GM12878 (cell line): Measurements from ENCODE around the gene ST3GAL5. TPM values are rescaled to one million over a fixed set of nuclear protein-coding genes. Genes with fewer than 3 reads are reported as not detected.

Source experiments
- ATAC-seq: fragments of 200-7000 bp; cut with Tn5 transposase; 3 replicates; pipeline ENCODE4 v1.9.1; 2020; ENCODE audit warnings: mild to moderate bottlenecking, moderate library complexity
- BruUV-seq: library from RNA; stranded (reverse); fragments of 400-500 nt; replicated peaks from 2 replicates; lab custom pipeline; 2021; lab: Mats Ljungman, UMichigan
- CTCF ChIA-PET: fragments of 300-600 bp; sonication (Branson Sonifier 250); formaldehyde crosslinking; extraction: SDS; loops from one replicate; lab custom pipeline; 2021; ENCODE audit warnings: inconsistent platforms; lab: Yijun Ruan, JAX
- POLR2A ChIA-PET: fragments of 350-600 bp; formaldehyde crosslinking; extraction: SDS; loops from one replicate; lab custom pipeline; 2021; ENCODE audit warnings: inconsistent platforms; lab: Charles Lee
- RAD21 ChIA-PET: fragments of 300-600 bp; sonication (Branson Sonifier 250); formaldehyde crosslinking; loops from one replicate; lab custom pipeline; 2023; ENCODE audit warnings: antibody characterized with exemption; ENCODE audit not compliant: unreplicated experiment; lab: Charles Lee
- SMC1A ChIA-PET: fragments of 300-600 bp; sonication (Branson Sonifier 250); formaldehyde crosslinking; loops from one replicate; lab custom pipeline; 2023; ENCODE audit not compliant: unreplicated experiment, uncharacterized antibody; lab: Charles Lee
- DNase-seq: peaks from one replicate; pipeline ENCODE4 v3.0.0-alpha.2; 2011; ENCODE audit warnings: low read depth, low spot score
- FAIRE-seq: peaks from 3 replicates; lab custom pipeline; 2011; peaks lifted over from hg19 to GRCh38; lab: Jason Lieb, UNC
- H2AFZ ChIP-seq: 2 replicates; pipeline ENCODE4 v1.6.0; 2011; ENCODE audit warnings: low read depth, low read length, control low read depth; ENCODE audit not compliant: control insufficient read depth
- H3K27ac ChIP-seq: 2 replicates; pipeline ENCODE4 v1.5.1; 2011; ENCODE audit warnings: control low read depth; ENCODE audit not compliant: control insufficient read depth, insufficient read depth
- H3K27me3 ChIP-seq, 2 experiments: replicated peaks in 1 of 2; 2 replicates each; pipeline versions ENCODE4 v1.6.0 to v1.6.1; 2011; ENCODE audit warnings: low read length in 1 of 2; ENCODE audit not compliant: control insufficient read depth in 2 of 2, insufficient read depth in 2 of 2
- H3K36me3 ChIP-seq, 2 experiments: 2 replicates each; pipeline ENCODE4 v1.5.1; 2011; ENCODE audit warnings: low read length in 1 of 2; ENCODE audit not compliant: control insufficient read depth in 2 of 2, insufficient read depth in 2 of 2
- H3K4me1 ChIP-seq: 2 replicates; pipeline ENCODE4 v1.6.1; 2011; ENCODE audit warnings: mild to moderate bottlenecking, low read length, moderate library complexity, mixed read lengths; ENCODE audit not compliant: control insufficient read depth, insufficient read depth
- H3K4me2 ChIP-seq: 2 replicates; pipeline ENCODE4 v1.6.0; 2011; ENCODE audit warnings: control low read depth; ENCODE audit not compliant: control insufficient read depth, insufficient read depth
- H3K4me3 ChIP-seq: fragments of 200-600 bp; sonication (generic); 2 replicates; pipeline ENCODE4 v1.5.1; 2016
- H3K79me2 ChIP-seq: 2 replicates; pipeline ENCODE4 v1.6.0; 2011; ENCODE audit warnings: low read length; ENCODE audit not compliant: control insufficient read depth, insufficient read depth
- H3K9ac ChIP-seq: 2 replicates; pipeline ENCODE4 v1.8.0; 2011; ENCODE audit warnings: low read length, control low read depth, mixed read lengths; ENCODE audit not compliant: control insufficient read depth, insufficient read depth
- H3K9me3 ChIP-seq: replicated peaks from 3 replicates; pipeline ENCODE4 v1.5.1; 2011; ENCODE audit warnings: mild to moderate bottlenecking, low read length; ENCODE audit not compliant: control insufficient read depth, insufficient read depth
- H4K20me1 ChIP-seq: 2 replicates; pipeline ENCODE4 v1.6.0; 2011; ENCODE audit not compliant: control insufficient read depth, insufficient read depth
- GATAD2B ChIP-seq: fragments of 450-650 bp; conservative IDR thresholded peaks from 2 replicates; pipeline ENCODE4 v1.6.1; 2017; ENCODE audit warnings: low read depth, mild to moderate bottlenecking, moderate library complexity
- IRF4 ChIP-seq: IDR thresholded peaks from 2 replicates; pipeline ENCODE4 v1.6.1; 2011; ENCODE audit warnings: low read depth, low read length
- KDM1A ChIP-seq: fragments of 200-600 bp; sonication (generic); IDR thresholded peaks from 2 replicates; pipeline ENCODE4 v1.6.1; 2016; ENCODE audit warnings: borderline replicate concordance
- PAX5 ChIP-seq: IDR thresholded peaks from 2 replicates; pipeline ENCODE4 v1.6.1; 2011; ENCODE audit warnings: low read depth, low read length, borderline replicate concordance
- SMC3 ChIP-seq: IDR thresholded peaks from 2 replicates; pipeline ENCODE4 v1.6.1; 2011; ENCODE audit warnings: low read length, improper control_type of control experiment, borderline replicate concordance
- TCF7 ChIP-seq: IDR thresholded peaks from 2 replicates; pipeline ENCODE4 v1.6.1; 2014; ENCODE audit warnings: antibody characterized with exemption, borderline replicate concordance
- ZBTB4 ChIP-seq: fragments of 450-650 bp; formaldehyde crosslinking; IDR thresholded peaks from 2 replicates; pipeline ENCODE4 v1.4.0; 2022; ENCODE audit warnings: mild to moderate bottlenecking, moderate library complexity
- ZNF207 ChIP-seq: fragments of 450-650 bp; IDR thresholded peaks from 2 replicates; pipeline ENCODE4 v1.6.1; 2014; ENCODE audit warnings: antibody characterized with exemption, mild to moderate bottlenecking, borderline replicate concordance
- WGBS: methylation state at CpG from one replicate; pipeline ENCODE4 v1.1.6; 2016; ENCODE audit warnings: low lambda C conversion rate; ENCODE audit not compliant: insufficient replicate concordance, insufficient coverage; ENCODE audit errors: missing lambda C conversion rate; 5-methylcytosine and 5-hydroxymethylcytosine counted together
- in situ Hi-C: fragments of 300-500 bp; cut with MboI; formaldehyde crosslinking; loops from 9 replicates; pipeline ENCODE4 v1.14.3; 2018; ENCODE audit warnings: mixed read lengths
- intact Hi-C: fragments of 100-400 bp; cut with micrococcal nuclease; formaldehyde crosslinking; loops from one replicate; pipeline ENCODE4 v1.14.2; 2022; ENCODE audit not compliant: unreplicated experiment
- polyA plus RNA-seq, 11 experiments: library from polyadenylated mRNA; depleted of rRNA in 4 of 11; unstranded in 6 of 11; stranded (reverse) in 5 of 11; fragments of >200 nt; fragmentation: Nextera tagmentation in 4 of 11; fragmentation: Illumina TruSeq in 1 of 11; extraction: Ambion mirVana in 4 of 11; extraction: Trizol in 1 of 11; gene quantifications; 1 replicate in 1 of 11; 2 replicates in 10 of 11; pipeline versions ENCODE4 v1.2.1 to v1.2.3, GENCODE V29; 2011 to 2016; ENCODE audit warnings: inconsistent platforms in 2 of 11, missing spikeins in 2 of 11, low read depth in 1 of 11
- total RNA-seq, 4 experiments: library from RNA; depleted of rRNA in 3 of 4; stranded (reverse); fragments of >200 nt in 3 of 4; fragmentation: Illumina TruSeq in 1 of 4; extraction: Trizol in 1 of 4; gene quantifications; 2 replicates each; pipeline versions ENCODE4 v1.2.1 to v1.2.3, GENCODE V29; 2013 to 2021
- TF ChIP-seq, protein P1 (sequence below): fragments of 450-650 bp; IDR thresholded peaks from 2 replicates; pipeline ENCODE4 v1.6.1; 2014; ENCODE audit warnings: mild to moderate bottlenecking

The ST3GAL5 gene
- total and polyA plus RNA-seq, 10 of the 15 experiments (the other 5 are each of a cell fraction or from before 2014, with no cell fraction given) = 5.2 to 60.9 (median 10.2) TPM

DNA sequence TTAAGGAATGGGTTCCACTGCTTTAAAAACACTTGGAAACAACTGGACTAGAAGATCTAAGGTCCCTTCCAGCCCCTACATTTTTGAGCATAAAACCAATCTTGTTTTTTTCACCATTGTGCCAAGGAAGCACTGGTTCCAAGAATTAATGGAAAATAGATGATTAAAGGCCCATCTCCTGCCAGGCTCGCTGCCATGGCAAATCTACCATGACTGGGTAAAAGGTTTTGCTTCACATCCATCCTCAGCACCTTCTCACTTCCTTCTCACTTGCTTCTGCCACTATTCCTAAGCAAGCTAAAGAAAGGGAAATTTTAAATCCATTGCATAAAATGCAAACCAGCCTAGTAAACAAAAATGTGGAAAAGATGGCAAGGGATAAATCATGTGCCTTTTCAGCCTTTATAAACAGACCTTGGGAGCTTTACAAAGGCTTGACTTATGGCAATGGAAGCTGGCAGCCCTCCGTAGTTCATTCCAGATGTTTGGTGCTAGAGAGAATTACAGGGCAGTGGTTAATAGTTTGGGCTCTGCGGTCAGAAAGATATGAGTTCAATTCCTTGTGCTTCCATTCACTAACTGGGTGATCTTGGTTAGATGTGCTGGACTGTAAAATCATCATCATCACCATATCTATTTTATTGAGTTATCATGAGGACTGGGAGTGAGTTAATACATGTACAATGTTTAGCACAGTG lies 27.0 kb upstream of the ST3GAL5 start:
- intact Hi-C loops = no loop called here
- no TSS peak for BruUV-seq
- WGBS = 63% methylated on average over 3 of the region's 3 CpGs

More for the DNA sequence above, 27.0 kb upstream of the ST3GAL5 start:
- RAD21 ChIA-PET = interaction anchor here (1.0 kb wide), 1 partner anchor 61 kb away, joined by 3 read pairs; no protein-coding TSS in a partner anchor
- no peak overlapping the region for H3K9ac ChIP-seq
- ATAC-seq (no peak), DNase-seq (no peak), FAIRE-seq (no peak)
- no peak overlapping the region for H2AFZ ChIP-seq
- no peak overlapping the region for H3K4me2 ChIP-seq
- CTCF ChIA-PET = interaction anchor here (1.1 to 1.4 kb wide), 2 partner anchors 12 to 27 kb away, joined by 3 to 4 read pairs; no protein-coding TSS in a partner anchor
- H3K79me2 ChIP-seq = no peaks in the 10 kb centered on the region
- H3K27me3 ChIP-seq = no peaks in the 10 kb centered on the region
- H3K27ac ChIP-seq = no peak overlapping the region
- no peaks in the 10 kb centered on the region for H3K4me1 ChIP-seq
- no peaks in the 10 kb centered on the region for H3K9me3 ChIP-seq
- in situ Hi-C loops = no loop called here
- SMC1A ChIA-PET = interaction anchor here (0.6 kb wide), 1 partner anchor 357 kb away, joined by 3 read pairs; no protein-coding TSS in a partner anchor
- POLR2A ChIA-PET = interaction anchor here (0.6 kb wide), 1 partner anchor 78 kb away, joined by 4 read pairs; no protein-coding TSS in a partner anchor
- H3K4me3 ChIP-seq = no peak overlapping the region
- TF ChIP-seq, protein P1, sequence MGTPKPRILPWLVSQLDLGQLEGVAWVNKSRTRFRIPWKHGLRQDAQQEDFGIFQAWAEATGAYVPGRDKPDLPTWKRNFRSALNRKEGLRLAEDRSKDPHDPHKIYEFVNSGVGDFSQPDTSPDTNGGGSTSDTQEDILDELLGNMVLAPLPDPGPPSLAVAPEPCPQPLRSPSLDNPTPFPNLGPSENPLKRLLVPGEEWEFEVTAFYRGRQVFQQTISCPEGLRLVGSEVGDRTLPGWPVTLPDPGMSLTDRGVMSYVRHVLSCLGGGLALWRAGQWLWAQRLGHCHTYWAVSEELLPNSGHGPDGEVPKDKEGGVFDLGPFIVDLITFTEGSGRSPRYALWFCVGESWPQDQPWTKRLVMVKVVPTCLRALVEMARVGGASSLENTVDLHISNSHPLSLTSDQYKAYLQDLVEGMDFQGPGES = no peak
- TF ChIP-seq IRF4 = no peak
- no peak for TF ChIP-seq GATAD2B
- no peak for TF ChIP-seq PAX5
- no peak for TF ChIP-seq ZBTB4 (CRISPR knock-in tag)
- no peak for TF ChIP-seq ZNF207
- TF ChIP-seq SMC3 = no peak
- TF ChIP-seq KDM1A = no peak
- no peak for TF ChIP-seq TCF7
- H3K36me3 ChIP-seq = no peaks in the 10 kb centered on the region
- H4K20me1 ChIP-seq = no peaks in the 10 kb centered on the region
